RPMI8226 (cell line): Measurements from ENCODE around the gene TMOD1.

ENCODE experiments used
- DNase-seq: peaks from one replicate; pipeline ENCODE4 v3.0.0-alpha.2; 2015

The TMOD1 gene

GRCh38 chr9:97500263-97500662 lies 1.2 kb upstream of the TMOD1 start:
- DNase-seq = no peak

GRCh38 chr9:97500765-97501176 lies 695 bp upstream of the TMOD1 start:
- no peak for DNase-seq

GRCh38 chr9:97501972-97502221 lies 431 bp downstream of the TMOD1 start:
- DNase-seq = no peak

- DNase-seq = peak; percentile 7
Observed at GRCh38 chr9:97502222-97502983, 937 bp downstream of the TMOD1 start.

- DNase-seq = no peak
Observed at GRCh38 chr9:97502984-97503861, 1.8 kb downstream of the TMOD1 start.

- no peak for DNase-seq
Observed at GRCh38 chr9:97503862-97504210, 2.4 kb downstream of the TMOD1 start.

- DNase-seq = no peak
Observed at GRCh38 chr9:97504381-97505216, 3.1 kb downstream of the TMOD1 start.

GRCh38 chr9:97505845-97506244 lies 4.4 kb downstream of the TMOD1 start:
- no peak for DNase-seq

GRCh38 chr9:97506306-97506705 lies 4.8 kb downstream of the TMOD1 start:
- DNase-seq = no peak

GRCh38 chr9:97506787-97507186 lies 5.3 kb downstream of the TMOD1 start:
- no peak for DNase-seq

- DNase-seq = no peak
Observed at GRCh38 chr9:97507428-97507984, 6.0 kb downstream of the TMOD1 start.

GRCh38 chr9:97508852-97509251 lies 7.4 kb downstream of the TMOD1 start:
- DNase-seq = no peak

GRCh38 chr9:97510797-97511654 lies 9.6 kb downstream of the TMOD1 start:
- no peak for DNase-seq

GRCh38 chr9:97511655-97512427 lies 10.4 kb downstream of the TMOD1 start:
- no peak for DNase-seq

GRCh38 chr9:97512966-97513560 lies 11.6 kb downstream of the TMOD1 start:
- no peak for DNase-seq

- no peak for DNase-seq
Observed at GRCh38 chr9:97514531-97514930, 13.1 kb downstream of the TMOD1 start.

GRCh38 chr9:97515662-97516061 lies 14.2 kb downstream of the TMOD1 start:
- no peak for DNase-seq

GRCh38 chr9:97516111-97516510 lies 14.6 kb downstream of the TMOD1 start:
- DNase-seq = no peak

GRCh38 chr9:97517331-97518089 lies 16.0 kb downstream of the TMOD1 start:
- DNase-seq = no peak
